ENCODE data around the gene GNL1. TPM values are rescaled to one million over a fixed set of nuclear protein-coding genes. Genes with fewer than 3 reads are reported as not detected.
"Not testable (repeated sequence)": the region's sequence is repeated elsewhere in the genome, so short reads cannot be mapped to it uniquely, and the experiment has no call there.

Gene GNL1
- total RNA-seq, 1 experiment from 2014 or later, result 49.5 TPM

DNA sequence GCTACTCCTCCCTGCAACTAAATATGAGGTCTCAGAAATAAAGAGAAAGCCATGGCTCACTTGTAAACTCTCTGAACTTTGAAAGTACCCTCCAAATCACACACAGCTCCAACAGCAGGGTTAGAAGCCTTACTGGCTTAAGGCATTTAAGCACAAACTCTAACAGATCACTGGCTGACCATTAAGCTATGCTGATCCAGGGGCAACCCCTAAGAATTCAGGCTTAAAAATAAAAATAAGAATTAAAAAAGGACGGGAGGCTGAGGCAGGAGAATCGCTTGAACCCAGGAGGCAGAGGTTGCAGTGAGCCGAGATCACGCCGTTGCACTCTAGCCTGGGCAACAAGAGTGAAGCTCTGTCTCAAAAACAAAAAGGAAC, 45.1 kb downstream of the GNL1 start:
- H3K9me3 ChIP-seq (replicated peaks), result no peaks in the 10 kb centered on the region
- H3K27ac ChIP-seq, result no peak overlapping the region
- H3K4me1 ChIP-seq (replicated peaks), result peaks cover 11% of the 10 kb centered on the region
- no peak overlapping the region for H3K4me3 ChIP-seq
- no peaks in the 10 kb centered on the region for H3K27me3 ChIP-seq (replicated peaks)
- no peaks in the 10 kb centered on the region for H3K36me3 ChIP-seq
- no peak for DNase-seq (ENCODE audit: low read depth in 1 of 2, low spot score in 2 of 2)

DNA sequence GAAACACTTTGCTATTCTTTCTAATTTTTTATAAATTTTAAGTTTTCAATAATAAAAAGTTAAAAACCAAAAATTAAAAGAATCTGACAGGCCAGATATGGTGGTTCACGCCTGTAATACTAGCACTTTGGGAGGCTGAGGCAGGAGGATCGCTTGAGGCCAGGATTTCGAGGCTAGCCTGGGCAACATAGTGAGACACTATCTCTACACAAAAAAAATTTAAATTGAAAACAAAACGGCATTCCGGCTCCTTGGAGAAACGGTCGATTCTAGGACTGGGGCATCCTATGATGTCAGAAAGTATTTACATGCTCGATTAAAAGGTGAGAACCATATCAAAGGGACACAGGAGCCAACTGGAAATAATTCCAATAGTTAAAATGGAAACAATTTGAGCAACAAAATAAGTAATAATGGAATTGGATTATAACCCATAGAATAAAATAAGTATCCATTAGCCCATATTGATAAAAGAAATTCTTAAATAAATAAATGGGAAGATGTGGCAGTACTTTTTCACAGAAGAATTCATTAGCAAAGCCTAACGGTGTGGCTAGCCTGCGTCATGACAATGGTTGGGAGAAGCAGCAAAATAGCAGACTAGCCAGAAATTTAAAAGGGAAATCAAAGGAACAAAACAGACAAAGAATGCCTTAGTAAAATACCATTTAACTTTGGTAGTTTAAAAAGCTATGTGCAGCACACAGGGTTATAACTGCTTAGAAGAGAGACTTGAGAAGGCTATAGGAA, 45.7 kb downstream of the GNL1 start:
- Histone ChIP-seq H3K36me3 (no peaks in the 10 kb centered on the region), H3K9me3 (replicated peaks) (no peaks in the 10 kb centered on the region), H3K4me3 (no peak overlapping the region), H3K4me1 (replicated peaks) (peaks cover 7% of the 10 kb centered on the region), H3K27me3 (replicated peaks) (no peaks in the 10 kb centered on the region), H3K27ac (no peak overlapping the region)
- no peak for DNase-seq (ENCODE audit: low read depth in 1 of 2, low spot score in 2 of 2)

DNA sequence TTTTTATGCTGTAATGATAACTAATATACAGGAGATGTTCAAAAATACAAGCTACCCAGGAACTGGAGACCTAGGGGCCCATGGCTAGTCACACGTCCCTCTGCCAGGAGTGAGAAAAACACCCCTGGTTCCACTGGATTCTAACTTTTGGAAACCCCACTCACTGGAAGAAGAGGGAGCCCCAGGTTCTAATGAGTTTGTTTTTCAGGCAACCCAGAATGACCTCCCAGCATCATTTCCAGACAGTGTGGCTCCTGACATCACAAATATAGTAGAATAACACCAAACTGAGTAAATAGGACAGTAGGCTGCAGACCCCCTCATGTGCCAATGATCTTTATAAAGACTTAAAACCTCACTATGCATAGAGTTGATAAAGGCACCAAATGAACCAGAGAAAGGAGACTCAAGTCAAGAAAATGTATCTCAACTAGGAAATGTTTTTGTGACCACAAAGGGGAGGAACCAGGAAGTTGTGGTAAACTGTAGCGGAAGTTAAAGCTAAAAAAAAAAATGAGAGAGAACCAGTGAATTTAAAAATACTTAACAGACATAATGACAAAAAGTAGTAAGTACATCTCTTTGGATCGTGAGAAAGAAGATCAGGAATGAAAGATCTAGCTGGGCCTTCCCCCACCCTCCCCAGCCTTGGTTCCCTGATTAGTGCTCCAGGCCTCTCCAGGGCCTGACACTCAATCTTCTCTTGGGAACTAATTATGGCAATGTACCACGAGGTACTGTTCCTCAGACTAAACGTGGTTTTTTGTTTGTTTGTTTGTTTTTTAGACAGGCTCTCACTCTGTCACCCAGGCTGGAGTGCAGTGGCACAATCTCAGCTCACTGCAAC, 47.2 kb downstream of the GNL1 start:
- H3K4me1 ChIP-seq (replicated peaks), result peaks cover 7% of the 10 kb centered on the region
- H3K36me3 ChIP-seq, result no peaks in the 10 kb centered on the region
- no peaks in the 10 kb centered on the region for H3K9me3 ChIP-seq (replicated peaks)
- H3K4me3 ChIP-seq, result no peak overlapping the region
- H3K27me3 ChIP-seq (replicated peaks), result no peaks in the 10 kb centered on the region
- no peak for DNase-seq (ENCODE audit: low read depth in 1 of 2, low spot score in 2 of 2)
- no peak overlapping the region for H3K27ac ChIP-seq

- H3K36me3 ChIP-seq, result no peaks in the 10 kb centered on the region
- DNase-seq (ENCODE audit: low read depth in 1 of 2, low spot score in 2 of 2), result no peak
- H3K27me3 ChIP-seq (replicated peaks), result no peaks in the 10 kb centered on the region
- H3K27ac ChIP-seq, result no peak overlapping the region
- H3K9me3 ChIP-seq (replicated peaks), result no peaks in the 10 kb centered on the region
- H3K4me1 ChIP-seq (replicated peaks), result peaks cover 7% of the 10 kb centered on the region
- H3K4me3 ChIP-seq, result no peak overlapping the region
Observed at GRCh38 chr6:30507849-30508827, 48.2 kb downstream of the GNL1 start.

DNA sequence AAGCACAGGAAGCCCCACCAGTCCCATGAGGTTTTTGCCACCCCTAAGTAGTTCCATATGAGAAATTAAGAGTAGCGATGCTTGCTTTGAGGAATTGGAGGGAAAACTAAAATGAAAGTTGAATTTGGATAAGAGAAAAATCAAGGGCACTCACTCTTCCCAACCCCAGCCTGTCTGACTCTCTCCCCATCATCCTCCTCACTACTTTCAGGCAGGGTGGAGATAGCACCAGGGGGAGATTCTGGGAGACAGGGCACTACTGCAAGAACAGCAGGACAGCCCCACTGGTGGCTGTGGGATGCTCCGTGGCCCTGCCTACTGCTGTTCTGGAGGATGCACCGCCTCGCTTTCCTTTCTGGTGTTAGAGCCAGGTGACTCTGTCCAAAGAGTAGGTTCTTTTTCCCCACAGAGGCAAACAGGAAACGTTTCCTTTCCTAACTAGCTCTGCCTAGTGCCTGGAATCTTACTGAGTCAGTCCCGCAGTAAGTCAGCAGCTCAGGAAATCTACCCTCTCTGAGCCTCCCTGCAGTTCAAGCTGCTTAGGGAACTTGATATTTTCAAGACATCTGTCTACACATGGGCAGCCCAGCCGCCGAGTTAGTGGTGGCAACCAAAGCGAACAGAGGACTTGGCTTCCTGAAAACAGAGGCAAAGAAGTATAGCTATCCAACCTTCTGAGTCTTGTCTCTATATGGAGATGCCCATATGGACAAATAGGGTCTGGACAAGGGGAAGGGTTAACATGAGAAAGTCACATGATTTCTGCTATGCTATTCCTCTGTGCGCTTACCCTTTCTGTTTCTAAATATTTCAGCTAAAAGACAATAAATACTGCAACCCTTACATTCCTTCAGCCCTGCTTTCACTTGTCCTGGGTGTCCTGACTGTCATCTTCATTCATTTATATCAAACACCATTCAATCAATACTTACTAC, 55.6 kb downstream of the GNL1 start:
- no peak overlapping the region for H3K27ac ChIP-seq
- no peaks in the 10 kb centered on the region for H3K9me3 ChIP-seq (replicated peaks)
- H3K27me3 ChIP-seq (replicated peaks), result no peaks in the 10 kb centered on the region
- peaks cover 21% of the 10 kb centered on the region for H3K4me1 ChIP-seq (replicated peaks)
- no peak for DNase-seq (ENCODE audit: low read depth in 1 of 2, low spot score in 2 of 2)
- no peak overlapping the region for H3K4me3 ChIP-seq
- no peaks in the 10 kb centered on the region for H3K36me3 ChIP-seq

GRCh38 chr6:30498705-30499104, 57.6 kb downstream of the GNL1 start:
- not testable (repeated sequence) for DNase-seq (ENCODE audit: low read depth in 1 of 2, low spot score in 2 of 2); H3K9me3 ChIP-seq (replicated peaks); H3K27ac ChIP-seq; H3K27me3 ChIP-seq (replicated peaks); H3K36me3 ChIP-seq; H3K4me3 ChIP-seq
- peaks cover 21% of the 10 kb centered on the region for H3K4me1 ChIP-seq (replicated peaks)

- Histone ChIP-seq H3K27ac (no peak overlapping the region), H3K9me3 (replicated peaks) (no peaks in the 10 kb centered on the region), H3K4me1 (replicated peaks) (peaks cover 21% of the 10 kb centered on the region), H3K27me3 (replicated peaks) (no peaks in the 10 kb centered on the region), H3K4me3 (no peak overlapping the region), H3K36me3 (peaks cover 13% of the 10 kb centered on the region)
- DNase-seq (ENCODE audit: low read depth in 1 of 2, low spot score in 2 of 2), result no peak
Observed at GRCh38 chr6:30497714-30498113, 58.6 kb downstream of the GNL1 start.

DNA sequence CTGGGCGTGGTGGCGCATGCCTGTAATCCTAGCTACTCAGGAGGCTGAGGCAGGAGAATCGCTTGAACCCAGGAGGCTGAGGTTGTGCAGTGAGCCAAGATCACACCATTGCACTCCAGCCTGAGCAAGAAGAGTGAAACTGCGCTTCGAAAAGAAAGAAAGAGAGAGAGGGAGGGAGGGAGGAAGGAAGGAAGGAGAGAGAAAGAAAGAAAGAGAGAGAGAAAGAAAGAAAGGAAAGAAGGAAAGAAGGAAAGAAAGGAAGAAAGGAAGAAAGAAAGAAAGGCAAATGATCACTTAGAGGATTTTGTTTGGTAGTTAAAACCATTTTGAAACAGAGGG, 59.1 kb downstream of the GNL1 start:
- not testable (repeated sequence) for H3K4me3 ChIP-seq; DNase-seq (ENCODE audit: low read depth in 1 of 2, low spot score in 2 of 2); H3K9me3 ChIP-seq (replicated peaks); H3K27ac ChIP-seq; H3K27me3 ChIP-seq (replicated peaks)
- Histone ChIP-seq H3K4me1 (replicated peaks) (peaks cover 21% of the 10 kb centered on the region), H3K36me3 (peaks cover 18% of the 10 kb centered on the region)

DNA sequence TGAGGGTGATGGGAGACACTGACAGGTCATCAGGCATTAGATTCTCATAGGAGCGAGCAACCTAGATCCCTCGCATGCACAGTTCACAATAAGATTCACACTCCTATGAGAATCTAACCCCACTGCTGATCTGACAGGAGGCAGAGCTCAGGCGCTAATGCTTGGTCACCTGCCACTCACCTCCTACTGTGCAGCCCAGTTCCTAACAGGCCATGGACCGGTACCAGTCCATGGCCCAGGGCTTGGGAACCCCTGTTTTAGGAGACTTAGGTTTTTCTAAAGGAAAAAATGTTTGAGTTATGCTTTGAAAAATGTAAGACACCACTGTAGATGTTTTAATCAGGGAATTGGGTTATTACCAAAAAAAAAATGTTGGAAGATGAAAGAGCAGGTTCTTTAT, 60.3 kb downstream of the GNL1 start:
- Histone ChIP-seq H3K4me1 (replicated peaks) (peaks cover 24% of the 10 kb centered on the region), H3K9me3 (replicated peaks) (no peaks in the 10 kb centered on the region), H3K4me3 (no peak overlapping the region), H3K27ac (no peak overlapping the region), H3K27me3 (replicated peaks) (no peaks in the 10 kb centered on the region), H3K36me3 (peaks cover 30% of the 10 kb centered on the region)
- DNase-seq (ENCODE audit: low read depth in 1 of 2, low spot score in 2 of 2), result no peak

- not testable (repeated sequence) for DNase-seq (ENCODE audit: low read depth in 1 of 2, low spot score in 2 of 2); H3K27me3 ChIP-seq (replicated peaks); H3K27ac ChIP-seq; H3K4me3 ChIP-seq; H3K9me3 ChIP-seq (replicated peaks)
- H3K36me3 ChIP-seq, result peaks cover 39% of the 10 kb centered on the region
- H3K4me1 ChIP-seq (replicated peaks), result peaks cover 26% of the 10 kb centered on the region
Observed at GRCh38 chr6:30495060-30495459, 61.2 kb downstream of the GNL1 start.

GRCh38 chr6:30494291-30494861, 61.9 kb downstream of the GNL1 start:
- H3K27ac ChIP-seq, result no peak overlapping the region
- peaks cover 26% of the 10 kb centered on the region for H3K4me1 ChIP-seq (replicated peaks)
- no peak for DNase-seq (ENCODE audit: low read depth in 1 of 2, low spot score in 2 of 2)
- no peaks in the 10 kb centered on the region for H3K9me3 ChIP-seq (replicated peaks)
- H3K4me3 ChIP-seq, result no peak overlapping the region
- H3K36me3 ChIP-seq, result peaks cover 45% of the 10 kb centered on the region
- H3K27me3 ChIP-seq (replicated peaks), result no peaks in the 10 kb centered on the region

DNA sequence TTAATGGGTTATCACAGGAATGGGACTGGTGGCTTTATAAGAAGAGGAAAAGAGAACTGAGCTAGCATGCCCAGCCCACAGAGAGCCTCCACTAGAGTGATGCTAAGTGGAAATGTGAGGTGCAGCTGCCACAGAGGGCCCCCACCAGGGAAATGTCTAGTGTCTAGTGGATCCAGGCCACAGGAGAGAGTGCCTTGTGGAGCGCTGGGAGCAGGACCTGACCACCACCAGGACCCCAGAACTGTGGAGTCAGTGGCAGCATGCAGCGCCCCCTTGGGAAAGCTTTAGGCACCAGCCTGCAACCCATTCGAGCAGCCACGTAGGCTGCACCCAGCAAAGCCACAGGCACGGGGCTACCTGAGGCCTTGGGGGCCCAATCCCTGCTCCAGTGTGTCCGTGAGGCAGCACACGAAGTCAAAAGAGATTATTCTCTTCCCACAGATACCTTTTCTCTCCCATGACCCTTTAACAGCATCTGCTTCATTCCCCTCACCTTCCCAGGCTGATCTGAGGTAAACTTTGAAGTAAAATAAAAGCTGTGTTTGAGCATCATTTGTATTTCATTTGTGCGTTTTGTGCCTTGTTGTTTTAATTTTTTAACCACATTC, 62.5 kb downstream of the GNL1 start:
- no peak overlapping the region for H3K27ac ChIP-seq
- H3K4me1 ChIP-seq (replicated peaks), result peaks cover 26% of the 10 kb centered on the region
- H3K27me3 ChIP-seq (replicated peaks), result no peaks in the 10 kb centered on the region
- no peaks in the 10 kb centered on the region for H3K9me3 ChIP-seq (replicated peaks)
- peaks cover 45% of the 10 kb centered on the region for H3K36me3 ChIP-seq
- no peak for DNase-seq (ENCODE audit: low read depth in 1 of 2, low spot score in 2 of 2)
- H3K4me3 ChIP-seq, result no peak overlapping the region

Data from SJSA1 (cell line).